CD4-positive, alpha-beta T cell treated with Interleukin-17A for 1 hour (primary cell): Measurements from ENCODE around the gene TBX2.

Experiments used
- DNase-seq: peaks from one replicate; pipeline ENCODE4 v3.0.0-alpha.2; 2020

Gene TBX2

GRCh38 chr17:61369751-61370150 lies 29.9 kb upstream of the TBX2 start:
- DNase-seq = no peak

- DNase-seq = no peak
Observed at GRCh38 chr17:61371179-61371578, 28.5 kb upstream of the TBX2 start.

GRCh38 chr17:61371606-61372005 lies 28.0 kb upstream of the TBX2 start:
- no peak for DNase-seq

GRCh38 chr17:61372436-61372835 lies 27.2 kb upstream of the TBX2 start:
- no peak for DNase-seq

GRCh38 chr17:61376931-61377838 lies 22.5 kb upstream of the TBX2 start:
- DNase-seq = no peak

GRCh38 chr17:61378658-61379456 lies 20.8 kb upstream of the TBX2 start:
- DNase-seq = no peak

GRCh38 chr17:61379457-61380216 lies 20.0 kb upstream of the TBX2 start:
- no peak for DNase-seq

GRCh38 chr17:61380217-61380835 lies 19.3 kb upstream of the TBX2 start:
- no peak for DNase-seq

GRCh38 chr17:61380836-61381525 lies 18.7 kb upstream of the TBX2 start:
- no peak for DNase-seq

GRCh38 chr17:61381537-61381936 lies 18.1 kb upstream of the TBX2 start:
- no peak for DNase-seq

- no peak for DNase-seq
Observed at GRCh38 chr17:61382796-61383688, 16.6 kb upstream of the TBX2 start.

- DNase-seq = no peak
Observed at GRCh38 chr17:61383689-61384201, 15.9 kb upstream of the TBX2 start.

GRCh38 chr17:61384354-61384691 lies 15.3 kb upstream of the TBX2 start:
- DNase-seq = no peak

- no peak for DNase-seq
Observed at GRCh38 chr17:61384692-61385576, 14.7 kb upstream of the TBX2 start.

- DNase-seq = no peak
Observed at GRCh38 chr17:61385577-61386236, 13.9 kb upstream of the TBX2 start.

- no peak for DNase-seq
Observed at GRCh38 chr17:61386251-61386650, 13.4 kb upstream of the TBX2 start.

- DNase-seq = no peak
Observed at GRCh38 chr17:61387011-61387410, 12.6 kb upstream of the TBX2 start.

GRCh38 chr17:61387511-61388305 lies 11.9 kb upstream of the TBX2 start:
- no peak for DNase-seq
